Activated T-cell treated with anti-CD3 and anti-CD28 coated beads, Interleukin-2, amount 50 U/mL, for 4 hours (primary cell): ENCODE results near the gene UBR7. TPM values are rescaled to one million over a fixed set of nuclear protein-coding genes. Genes with fewer than 3 reads are reported as not detected.
"Not testable (repeated sequence)": the region's sequence is repeated elsewhere in the genome, so short reads cannot be mapped to it uniquely, and the experiment has no call there.

ENCODE experiments used
- ATAC-seq, 2 donors: fragments of 200-7000 bp; cut with Tn5 transposase; one replicate each; pipeline ENCODE4 v1.10.0; 2021
- DNase-seq: peaks from one replicate; pipeline ENCODE4 v3.0.0-alpha.2; 2020
- H3K27me3 Mint-ChIP-seq: one replicate; pipeline ENCODE4 v1.8.0; 2021; ENCODE audit warnings: low read depth, mixed read lengths
- H3K36me3 Mint-ChIP-seq: one replicate; pipeline ENCODE4 v1.8.0; 2022; ENCODE audit warnings: mixed read lengths; ENCODE audit not compliant: insufficient read depth
- H3K4me1 Mint-ChIP-seq: one replicate; pipeline ENCODE4 v1.8.0; 2021; ENCODE audit warnings: low read depth, mixed read lengths
- H3K4me3 Mint-ChIP-seq: one replicate; pipeline ENCODE4 v1.8.0; 2021; ENCODE audit warnings: mild to moderate bottlenecking, moderate library complexity, mixed read lengths
- H3K9me3 Mint-ChIP-seq: one replicate; pipeline ENCODE4 v1.8.0; 2021; ENCODE audit warnings: mixed read lengths
- total RNA-seq, 3 donors: library from RNA; stranded (reverse); gene quantifications; one replicate each; pipeline ENCODE4 v1.2.1, GENCODE V29; 2021

The UBR7 gene
- total RNA-seq, 3 donors from 2014 or later: 25.4 to 30.2 (median 27.0) TPM

- peaks cover 28% of the 10 kb centered on the region for H3K36me3 Mint-ChIP-seq
- H3K9me3 Mint-ChIP-seq: no peaks in the 10 kb centered on the region
- DNase-seq (peak; percentile 29), ATAC-seq (peak; percentile 63 to 66)
- no peak overlapping the region for H3K4me3 Mint-ChIP-seq
- H3K27me3 Mint-ChIP-seq: no peaks in the 10 kb centered on the region
- no peaks in the 10 kb centered on the region for H3K4me1 Mint-ChIP-seq
Measured at GRCh38 chr14:93219103-93219726, 12.2 kb downstream of the UBR7 start.

GRCh38 chr14:93220509-93220908, 13.5 kb downstream of the UBR7 start:
- no peak overlapping the region for H3K4me3 Mint-ChIP-seq
- no peaks in the 10 kb centered on the region for H3K27me3 Mint-ChIP-seq
- H3K9me3 Mint-ChIP-seq: no peaks in the 10 kb centered on the region
- no peaks in the 10 kb centered on the region for H3K4me1 Mint-ChIP-seq
- ATAC-seq (no peak), DNase-seq (no peak)
- H3K36me3 Mint-ChIP-seq: peaks cover 30% of the 10 kb centered on the region

GRCh38 chr14:93223565-93223964, 16.5 kb downstream of the UBR7 start:
- DNase-seq (no peak), ATAC-seq (no peak)
- Mint-ChIP-seq H3K9me3 (no peaks in the 10 kb centered on the region), H3K36me3 (peaks cover 43% of the 10 kb centered on the region), H3K27me3 (no peaks in the 10 kb centered on the region), H3K4me3 (no peak overlapping the region), H3K4me1 (no peaks in the 10 kb centered on the region)

GRCh38 chr14:93228550-93228949, 21.5 kb downstream of the UBR7 start:
- Mint-ChIP-seq H3K4me3 (no peak overlapping the region), H3K9me3 (no peaks in the 10 kb centered on the region), H3K4me1 (peaks cover 16% of the 10 kb centered on the region), H3K27me3 (peaks cover 8% of the 10 kb centered on the region), H3K36me3 (peaks cover 30% of the 10 kb centered on the region)
- DNase-seq: no peak
- ATAC-seq: no peak

- Mint-ChIP-seq H3K36me3 (peaks cover 25% of the 10 kb centered on the region), H3K27me3 (peaks cover 8% of the 10 kb centered on the region), H3K4me3 (peak overlapping the region; percentile 70), H3K9me3 (no peaks in the 10 kb centered on the region), H3K4me1 (peaks cover 16% of the 10 kb centered on the region)
- no peak for ATAC-seq
- no peak for DNase-seq
Measured at GRCh38 chr14:93230539-93230938, 23.5 kb downstream of the UBR7 start.

- DNase-seq: no peak
- H3K27me3 Mint-ChIP-seq: peaks cover 8% of the 10 kb centered on the region
Measured at GRCh38 chr14:93231129-93231979, 24.3 kb downstream of the UBR7 start.

GRCh38 chr14:93232159-93232558, 25.1 kb downstream of the UBR7 start:
- Mint-ChIP-seq H3K9me3 (no peaks in the 10 kb centered on the region), H3K36me3 (peaks cover 14% of the 10 kb centered on the region), H3K27me3 (peaks cover 8% of the 10 kb centered on the region), H3K4me1 (peaks cover 16% of the 10 kb centered on the region), H3K4me3 (no peak overlapping the region)
- DNase-seq (no peak), ATAC-seq (peak in 1 of 2 donors; percentile 20)

More at GRCh38 chr14:93231129-93231979, 24.3 kb downstream of the UBR7 start:
- Mint-ChIP-seq H3K36me3 (peaks cover 19% of the 10 kb centered on the region), H3K9me3 (no peaks in the 10 kb centered on the region), H3K4me1 (peaks cover 16% of the 10 kb centered on the region), H3K4me3 (peak overlapping the region; percentile 70)
- ATAC-seq: peak in 1 of 2 donors; percentile 63

GRCh38 chr14:93233078-93233477, 26.0 kb downstream of the UBR7 start:
- DNase-seq, H3K27me3 Mint-ChIP-seq, H3K9me3 Mint-ChIP-seq, H3K4me3 Mint-ChIP-seq, ATAC-seq, H3K36me3 Mint-ChIP-seq: not testable (repeated sequence)
- peaks cover 16% of the 10 kb centered on the region for H3K4me1 Mint-ChIP-seq

GRCh38 chr14:93234798-93235197, 27.7 kb downstream of the UBR7 start:
- Mint-ChIP-seq H3K9me3 (no peaks in the 10 kb centered on the region), H3K27me3 (peaks cover 8% of the 10 kb centered on the region), H3K4me1 (peaks cover 16% of the 10 kb centered on the region), H3K36me3 (no peaks in the 10 kb centered on the region), H3K4me3 (no peak overlapping the region)
- no peak for ATAC-seq
- no peak for DNase-seq

- no peaks in the 10 kb centered on the region for H3K4me1 Mint-ChIP-seq
- ATAC-seq (peak; percentile 53 to 70), DNase-seq (no peak)
- H3K9me3 Mint-ChIP-seq: no peaks in the 10 kb centered on the region
- H3K36me3 Mint-ChIP-seq: peaks cover 16% of the 10 kb centered on the region
- H3K4me3 Mint-ChIP-seq: no peak overlapping the region
- H3K27me3 Mint-ChIP-seq: no peaks in the 10 kb centered on the region
Measured at GRCh38 chr14:93239869-93240677, 33.0 kb downstream of the UBR7 start.

GRCh38 chr14:93240678-93241000, 33.6 kb downstream of the UBR7 start:
- Mint-ChIP-seq H3K9me3 (no peaks in the 10 kb centered on the region), H3K4me1 (no peaks in the 10 kb centered on the region), H3K4me3 (no peak overlapping the region), H3K36me3 (peaks cover 22% of the 10 kb centered on the region), H3K27me3 (no peaks in the 10 kb centered on the region)
- DNase-seq (no peak), ATAC-seq (no peak)

- H3K27me3 Mint-ChIP-seq: no peaks in the 10 kb centered on the region
- H3K4me1 Mint-ChIP-seq: no peaks in the 10 kb centered on the region
- peaks cover 39% of the 10 kb centered on the region for H3K36me3 Mint-ChIP-seq
- no peak overlapping the region for H3K4me3 Mint-ChIP-seq
- ATAC-seq (no peak), DNase-seq (no peak)
- H3K9me3 Mint-ChIP-seq: no peaks in the 10 kb centered on the region
Measured at GRCh38 chr14:93245764-93246420, 38.8 kb downstream of the UBR7 start.

- Mint-ChIP-seq H3K27me3 (no peaks in the 10 kb centered on the region), H3K4me3 (no peak overlapping the region), H3K9me3 (no peaks in the 10 kb centered on the region), H3K4me1 (no peaks in the 10 kb centered on the region), H3K36me3 (peaks cover 39% of the 10 kb centered on the region)
- ATAC-seq (no peak), DNase-seq (no peak)
Measured at GRCh38 chr14:93246534-93246933, 39.5 kb downstream of the UBR7 start.
